Measurements from ENCODE around the gene GPR22.
A peak's percentile ranks its signal among the peaks of the same experiment; 100 is the strongest.

Gene GPR22

GRCh38 chr7:107479303-107479702 is 9.4 kb downstream of the GPR22 start:
- DNase-seq (ENCODE audit: low read depth in 2 of 2) = no peak

DNA sequence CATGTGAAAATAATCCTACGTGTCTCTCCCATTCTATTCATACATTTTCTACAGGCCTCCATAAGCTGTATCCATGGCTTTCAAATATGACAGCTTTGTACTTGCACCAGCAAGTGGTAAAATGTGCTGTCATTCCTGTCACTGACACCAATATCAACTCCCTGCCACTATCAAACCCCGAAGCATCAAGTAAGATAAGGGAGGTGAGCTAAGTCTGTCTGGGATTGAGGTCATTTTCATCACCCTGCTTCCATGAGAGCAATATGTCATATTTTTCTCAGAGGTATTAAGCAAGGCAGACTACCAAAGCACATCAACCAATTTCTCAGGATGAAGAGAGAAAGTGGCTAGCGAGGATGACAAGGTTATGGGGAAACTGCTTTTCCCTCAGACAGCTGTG is 11.1 kb downstream of the GPR22 start:
- DNase-seq (ENCODE audit: low read depth in 2 of 2) = no peak

GRCh38 chr7:107482571-107482970 is 12.7 kb downstream of the GPR22 start:
- DNase-seq (ENCODE audit: low read depth in 2 of 2) = no peak

- DNase-seq (ENCODE audit: low read depth in 2 of 2) = no peak
These were observed 16.2 kb downstream of the GPR22 start for GRCh38 chr7:107486041-107486440.

DNA sequence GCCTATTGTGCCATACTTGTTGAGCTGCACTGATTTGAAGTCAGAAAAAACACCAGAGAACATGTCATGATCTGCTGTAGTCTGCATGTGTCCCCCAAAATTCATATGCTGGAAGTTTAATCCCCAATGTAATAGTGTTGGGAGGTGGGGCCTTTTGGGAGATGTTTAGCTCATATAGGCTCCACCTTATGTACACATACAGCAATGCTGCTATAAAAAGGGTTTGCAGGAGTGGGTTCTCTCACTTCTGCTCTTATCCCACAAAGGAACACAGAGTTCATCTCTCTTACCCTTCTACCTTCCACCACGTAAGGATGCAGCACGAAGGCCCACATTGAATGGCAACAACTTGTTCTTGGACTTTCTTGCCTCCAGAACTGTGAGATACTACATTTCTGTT is 23.0 kb downstream of the GPR22 start:
- DNase-seq (ENCODE audit: low read depth in 2 of 2) = no peak

GRCh38 chr7:107494315-107494751 is 24.5 kb downstream of the GPR22 start:
- no peak for DNase-seq (ENCODE audit: low read depth in 2 of 2)

GRCh38 chr7:107494884-107495283 is 25.0 kb downstream of the GPR22 start:
- no peak for DNase-seq (ENCODE audit: low read depth in 2 of 2)

DNA sequence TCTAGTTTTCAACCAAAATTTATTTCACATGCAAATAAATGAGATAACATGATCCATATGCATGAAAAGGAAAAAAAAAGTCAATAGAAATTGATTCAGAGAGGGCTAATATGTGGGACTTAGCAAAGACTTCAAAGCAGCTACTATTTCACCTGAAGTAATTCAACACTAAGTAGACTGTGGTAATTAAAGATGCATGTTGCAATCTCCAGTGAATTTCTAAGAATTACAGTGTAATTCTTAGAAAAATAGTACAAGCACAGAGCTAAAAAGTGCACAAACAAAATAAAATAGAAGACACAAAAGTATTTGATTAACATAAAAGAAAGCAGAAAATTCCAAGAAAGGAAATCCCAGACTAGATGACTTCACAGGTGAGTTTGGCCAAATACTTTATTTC is 25.7 kb downstream of the GPR22 start:
- no peak for DNase-seq (ENCODE audit: low read depth in 2 of 2)

DNA sequence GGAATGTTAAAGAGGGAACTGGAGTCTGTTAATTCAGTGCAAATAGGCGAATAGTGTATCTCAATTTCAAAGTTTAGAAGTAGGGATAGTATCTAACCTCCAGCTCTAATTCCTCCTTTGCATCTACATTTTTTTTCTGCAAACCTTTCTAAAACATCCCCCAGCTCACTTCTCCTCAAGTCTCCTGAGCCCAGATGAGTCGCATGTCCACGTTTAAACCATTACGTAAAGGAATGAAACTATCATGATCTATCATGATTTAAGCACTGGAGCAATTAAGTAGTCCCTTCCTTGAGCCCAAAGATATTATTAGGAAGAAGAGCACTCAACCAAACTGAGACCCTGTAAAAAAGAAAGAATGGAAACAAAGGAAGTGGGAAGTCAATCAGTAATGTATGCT is 29.9 kb downstream of the GPR22 start:
- DNase-seq (ENCODE audit: low read depth in 2 of 2) = peak; percentile 11 to 17

DNA sequence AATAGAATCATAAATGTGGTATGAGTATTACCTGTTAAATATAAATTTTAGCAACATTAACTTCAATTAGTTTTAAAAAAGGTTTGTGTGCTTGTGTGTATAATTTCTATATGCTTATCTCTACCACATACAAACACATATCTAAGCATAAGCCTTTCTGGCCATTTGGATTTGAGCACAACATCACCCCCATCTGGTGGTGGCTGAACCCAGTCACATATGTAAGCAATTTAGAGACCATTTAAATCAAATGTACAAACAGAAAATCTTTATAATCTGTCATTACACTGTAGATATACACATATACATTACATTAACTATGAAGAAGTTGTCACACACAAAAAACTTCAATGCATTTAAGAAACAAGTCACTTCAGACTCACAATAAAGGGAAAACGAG is 31.7 kb downstream of the GPR22 start:
- peak in 1 of 2 experiments; percentile 12 for DNase-seq (ENCODE audit: low read depth in 2 of 2)

DNA sequence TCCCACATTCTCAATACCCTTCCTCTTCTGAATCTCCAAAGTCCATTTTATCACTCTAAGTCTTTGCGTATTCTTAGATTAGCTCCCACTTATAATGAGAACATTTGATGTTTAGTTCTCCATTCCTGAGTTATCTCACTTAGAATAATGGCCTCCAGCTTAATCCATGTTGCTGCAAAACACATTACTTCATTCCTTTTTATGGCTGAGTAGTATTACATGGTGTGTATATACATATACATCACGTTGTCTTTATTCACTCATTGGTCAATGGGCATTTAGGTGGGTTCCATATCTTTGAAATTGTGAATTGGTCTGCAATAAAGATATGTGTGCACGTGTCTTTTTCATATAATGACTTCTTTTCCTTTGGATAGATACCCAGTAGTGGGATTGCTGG is 32.3 kb downstream of the GPR22 start:
- DNase-seq (ENCODE audit: low read depth in 2 of 2) = no peak

DNA sequence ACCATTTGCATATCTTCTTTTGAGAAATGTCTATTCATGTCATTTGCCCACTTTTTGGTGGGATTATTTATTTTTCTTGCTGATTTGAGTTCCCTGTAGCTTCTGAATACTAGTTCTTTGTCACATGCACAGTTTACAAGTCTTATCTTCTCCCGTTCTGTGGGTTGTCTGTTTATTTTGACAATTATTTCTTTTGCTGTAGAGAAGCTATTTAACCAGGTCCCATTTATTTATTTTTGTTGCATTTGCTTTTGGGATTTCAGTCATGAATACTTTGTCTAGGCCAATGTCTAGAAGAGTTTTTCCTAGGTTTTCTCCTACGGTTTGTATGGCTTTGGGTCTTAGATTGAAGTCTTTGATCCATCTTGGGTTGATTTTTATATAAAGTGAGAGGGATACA is 32.9 kb downstream of the GPR22 start:
- no peak for DNase-seq (ENCODE audit: low read depth in 2 of 2)

DNA sequence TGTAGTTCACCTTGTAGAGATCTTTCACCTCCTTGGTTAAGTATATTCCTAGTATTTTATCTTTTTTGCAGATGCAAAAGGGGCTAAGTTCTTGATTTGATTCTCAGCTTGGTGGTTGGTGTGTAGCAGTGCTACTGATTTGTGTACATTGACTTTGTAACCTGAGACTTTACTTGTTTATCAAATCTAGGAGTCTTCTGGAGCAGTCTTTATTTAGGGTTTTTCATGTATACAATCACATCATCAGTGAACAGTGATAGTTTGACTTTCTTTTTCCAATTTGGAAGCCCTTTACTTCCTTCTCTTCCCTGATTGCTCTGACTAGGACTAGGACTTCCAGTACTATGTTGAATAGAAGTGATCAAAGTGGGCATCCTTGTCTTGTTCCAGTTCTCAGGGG is 33.8 kb downstream of the GPR22 start:
- no peak for DNase-seq (ENCODE audit: low read depth in 2 of 2)

DNA sequence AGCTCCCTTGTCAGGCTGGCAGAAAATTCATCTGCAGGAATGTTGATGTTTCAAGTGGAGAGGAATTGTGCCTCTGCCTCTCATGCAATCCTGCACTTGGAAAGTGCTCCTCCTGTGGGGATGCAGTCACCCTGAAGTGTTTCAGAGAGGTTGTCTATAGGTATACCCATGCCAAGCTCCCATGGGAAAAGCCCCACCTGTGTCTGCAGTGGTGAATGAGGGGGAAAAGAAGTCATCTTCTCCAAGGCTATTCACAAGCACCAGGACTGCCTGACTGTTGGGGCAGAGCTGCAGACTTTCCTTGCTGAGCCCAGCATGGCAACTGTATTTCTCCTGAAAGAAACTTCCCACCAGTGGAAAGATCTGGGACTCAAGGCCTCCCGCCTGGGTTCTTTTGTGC is 35.5 kb downstream of the GPR22 start:
- no peak for DNase-seq (ENCODE audit: low read depth in 2 of 2)

DNA sequence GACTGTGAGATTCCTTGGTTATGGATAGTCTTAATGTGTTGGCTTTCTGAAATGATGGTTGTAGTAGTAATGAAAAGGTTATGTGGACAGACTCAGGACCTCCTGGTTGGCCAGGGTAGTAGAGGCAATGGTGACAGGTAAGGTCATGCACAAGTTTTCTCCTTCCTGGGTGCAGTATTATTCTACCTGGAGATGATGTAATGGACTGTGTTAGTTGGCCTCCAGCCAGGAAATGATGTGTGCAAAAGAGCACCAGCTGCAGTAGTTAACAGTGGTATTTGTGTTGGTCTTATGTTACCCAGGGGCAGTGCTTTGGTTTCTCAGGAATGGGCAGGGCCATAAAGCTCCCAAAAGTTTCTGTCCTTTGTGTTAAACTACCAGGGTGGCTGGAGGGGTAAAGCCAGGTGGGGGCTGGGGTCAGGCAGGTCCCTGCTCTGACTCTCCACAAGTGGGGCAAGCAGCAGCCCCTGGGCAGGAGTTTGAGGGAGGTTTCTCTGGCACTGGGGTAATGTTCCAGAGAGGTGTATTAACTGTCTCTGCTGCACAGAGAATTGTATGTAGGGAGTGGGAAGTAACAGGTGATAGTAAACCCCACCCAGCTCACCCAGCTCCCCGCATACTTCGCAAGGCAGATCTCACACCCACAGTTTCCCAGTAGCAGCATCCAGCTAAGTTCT is 36.3 kb downstream of the GPR22 start:
- DNase-seq (ENCODE audit: low read depth in 2 of 2) = no peak

DNA sequence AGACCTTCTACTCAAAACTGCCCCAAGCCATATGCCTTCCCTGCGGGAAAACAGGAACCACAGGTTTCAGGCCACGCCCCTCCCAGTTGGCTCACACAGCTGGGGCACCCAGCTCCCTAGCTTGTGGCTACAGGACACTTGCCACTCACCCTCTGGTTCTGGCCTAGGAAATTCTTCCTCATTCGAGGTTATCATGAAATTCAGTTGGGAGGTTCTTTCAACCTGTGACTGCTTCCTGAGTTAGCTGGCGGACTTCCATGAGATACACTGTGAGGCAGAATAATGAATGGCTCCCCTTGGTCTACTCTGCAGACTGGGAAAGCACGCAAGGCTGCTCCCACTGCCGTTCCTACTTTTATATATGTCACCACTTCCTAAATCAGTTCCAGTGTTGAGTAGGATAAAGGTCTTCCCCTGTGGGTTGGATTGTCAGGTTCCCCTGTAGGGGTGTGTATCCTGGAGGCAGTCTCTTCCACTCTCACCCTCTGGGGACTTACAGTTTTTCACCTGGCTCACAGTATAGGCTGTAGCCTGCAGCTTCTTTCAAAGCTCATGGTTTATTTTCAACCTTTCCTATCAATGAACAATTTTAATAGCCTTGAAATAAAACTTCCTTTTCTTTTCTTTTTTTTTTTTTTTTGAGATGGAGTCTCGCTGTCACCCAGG is 37.0 kb downstream of the GPR22 start:
- DNase-seq (ENCODE audit: low read depth in 2 of 2) = peak in 1 of 2 experiments; percentile 6

Data from fibroblast of skin of left quadriceps (primary cell).